ENCODE data around the gene BTRC. TPM values are rescaled to one million over a fixed set of nuclear protein-coding genes. Genes with fewer than 3 reads are reported as not detected.

BTRC gene
- total RNA-seq, 1 experiment from 2014 or later: 29.1 TPM

DNA sequence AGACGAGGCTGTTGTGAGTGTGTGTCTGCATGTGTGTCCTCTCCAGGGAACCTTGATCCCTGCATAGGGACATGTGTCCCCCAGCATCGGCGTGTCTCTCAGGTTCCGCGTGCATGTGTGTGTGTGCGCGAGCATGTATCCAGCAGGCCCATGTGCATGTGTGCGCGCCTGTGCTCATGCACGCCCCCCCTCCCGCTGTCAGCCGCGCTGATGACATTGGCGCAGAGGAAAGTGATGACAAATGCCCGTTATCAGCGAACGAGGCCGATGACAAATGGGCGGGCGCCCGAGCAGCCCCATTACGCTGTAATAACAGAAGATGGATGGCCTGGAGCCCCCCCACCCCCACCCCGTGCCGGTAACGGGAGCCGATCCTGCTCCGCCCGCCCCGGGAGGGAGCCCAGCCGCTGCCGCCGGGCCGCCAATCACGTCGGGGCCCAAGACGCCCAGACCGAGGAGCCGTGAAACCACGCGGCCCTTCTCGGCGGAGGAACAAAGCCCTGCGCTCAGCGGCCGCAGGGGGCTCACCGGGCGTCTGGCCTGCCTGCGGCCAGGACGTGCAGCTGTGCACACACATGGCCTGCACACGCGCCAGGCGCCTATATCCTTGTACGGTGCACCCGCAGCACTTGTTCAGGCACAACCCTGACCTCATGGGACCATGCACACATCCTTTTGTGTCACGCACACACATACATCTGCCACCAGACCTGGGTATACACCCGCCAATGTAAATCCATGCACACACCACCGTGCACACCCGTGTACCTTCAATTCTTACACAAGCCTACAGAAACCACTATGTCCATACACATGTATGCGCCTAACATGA, 212.6 kb downstream of the BTRC start:
- H3K9me3 ChIP-seq (ENCODE audit: control insufficient read depth in 1 of 2, insufficient read depth in 1 of 2, low read depth in 1 of 2, low read length in 2 of 2): no peaks in the 10 kb centered on the region
- no peaks in the 10 kb centered on the region for H3K36me3 ChIP-seq (ENCODE audit: control insufficient read depth in 1 of 2, insufficient read depth in 2 of 2, low read length in 2 of 2)
- BruUV-seq (replicated peaks): no TSS peak
- no peak for TF ChIP-seq CEBPB (IDR thresholded peaks at IDR 0.05; ENCODE audit: low read depth)
- TF ChIP-seq EGR1 (IDR thresholded peaks at IDR 0.05; ENCODE audit: low read depth): no peak
- TF ChIP-seq, protein P1, sequence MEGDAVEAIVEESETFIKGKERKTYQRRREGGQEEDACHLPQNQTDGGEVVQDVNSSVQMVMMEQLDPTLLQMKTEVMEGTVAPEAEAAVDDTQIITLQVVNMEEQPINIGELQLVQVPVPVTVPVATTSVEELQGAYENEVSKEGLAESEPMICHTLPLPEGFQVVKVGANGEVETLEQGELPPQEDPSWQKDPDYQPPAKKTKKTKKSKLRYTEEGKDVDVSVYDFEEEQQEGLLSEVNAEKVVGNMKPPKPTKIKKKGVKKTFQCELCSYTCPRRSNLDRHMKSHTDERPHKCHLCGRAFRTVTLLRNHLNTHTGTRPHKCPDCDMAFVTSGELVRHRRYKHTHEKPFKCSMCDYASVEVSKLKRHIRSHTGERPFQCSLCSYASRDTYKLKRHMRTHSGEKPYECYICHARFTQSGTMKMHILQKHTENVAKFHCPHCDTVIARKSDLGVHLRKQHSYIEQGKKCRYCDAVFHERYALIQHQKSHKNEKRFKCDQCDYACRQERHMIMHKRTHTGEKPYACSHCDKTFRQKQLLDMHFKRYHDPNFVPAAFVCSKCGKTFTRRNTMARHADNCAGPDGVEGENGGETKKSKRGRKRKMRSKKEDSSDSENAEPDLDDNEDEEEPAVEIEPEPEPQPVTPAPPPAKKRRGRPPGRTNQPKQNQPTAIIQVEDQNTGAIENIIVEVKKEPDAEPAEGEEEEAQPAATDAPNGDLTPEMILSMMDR (IDR thresholded peaks at IDR 0.05 in 2 of 3, conservative IDR thresholded peaks at IDR 0.05 in 1 of 3; ENCODE audit: borderline replicate concordance in 1 of 3, insufficient read depth in 1 of 3, low read depth in 2 of 3, low read length in 2 of 3): no peak
- TF ChIP-seq ZNF274 (IDR thresholded peaks at IDR 0.05; ENCODE audit: low read depth, low read length): no peak
- TF ChIP-seq SIN3A (IDR thresholded peaks at IDR 0.05; ENCODE audit: low read depth): no peak
- no peak for TF ChIP-seq POLR2A (IDR thresholded peaks at IDR 0.05; ENCODE audit: borderline replicate concordance, extremely low read depth, insufficient read depth, insufficient read length)
- TF ChIP-seq SRF (IDR thresholded peaks at IDR 0.05; ENCODE audit: low read depth): no peak
- intact Hi-C loops (cut with micrococcal nuclease): no loop called here
- H3K79me2 ChIP-seq (ENCODE audit: insufficient read depth, low read length): no peaks in the 10 kb centered on the region
- H3K27me3 ChIP-seq (ENCODE audit: insufficient read depth, low read length): no peaks in the 10 kb centered on the region; the same call in 1 of the 2 replicates
- peaks cover 11 to 22% of the 10 kb centered on the region in 2 experiments for H3K4me1 ChIP-seq (ENCODE audit: control insufficient read depth in 1 of 2, insufficient read depth in 2 of 2, low read length in 2 of 2)
- ChIA-PET POLR2A (no interaction called here), RAD21 (ENCODE audit: low non-redundant PET in 1 of 2, low total read pairs in 2 of 2, uncharacterized antibody in 2 of 2, unreplicated experiment in 2 of 2) (no interaction called here), CTCF (interaction anchor here (1.3 kb wide), 1 partner anchor 352 kb away, joined by 3 read pairs; no protein-coding TSS in a partner anchor)
- no peaks in the 10 kb centered on the region for H3K9me2 ChIP-seq (ENCODE audit: insufficient read depth)
- H3K9ac ChIP-seq (ENCODE audit: low read length): no peak overlapping the region
- H4K20me1 ChIP-seq (ENCODE audit: insufficient read depth): no peaks in the 10 kb centered on the region
- H2AFZ ChIP-seq (ENCODE audit: low read depth, low read length, poor library complexity, severe bottlenecking): no peak overlapping the region
- H3K4me3 ChIP-seq (replicated peaks in 1 of 2; ENCODE audit: low read depth in 1 of 2, low read length in 2 of 2): no peak overlapping the region
- H3K27ac ChIP-seq (ENCODE audit: low read depth, low read length): no peak overlapping the region
- DNase-seq (ENCODE audit: low read depth, low spot score) (no peak), ATAC-seq (no peak)
- H3K4me2 ChIP-seq (ENCODE audit: low read length): no peak overlapping the region

Measured in HCT116 (cell line).